GM23248 (cell line): ENCODE measurements around the gene TJP3.

Source experiments
- EZH2 ChIP-seq: fragments of 200-600 bp; sonication (generic); IDR thresholded peaks from 2 replicates; pipeline ENCODE4 v1.6.1; 2018; ENCODE audit warnings: antibody characterized with exemption, mild to moderate bottlenecking; ENCODE audit not compliant: insufficient read depth, poor library complexity, severe bottlenecking
- EZH2phosphoT487 ChIP-seq: fragments of 200-600 bp; sonication (generic); IDR thresholded peaks from 2 replicates; pipeline ENCODE4 v1.6.1; 2018; ENCODE audit warnings: antibody characterized with exemption, moderate library complexity, mild to moderate bottlenecking, low read depth; ENCODE audit not compliant: insufficient read depth

DNA sequence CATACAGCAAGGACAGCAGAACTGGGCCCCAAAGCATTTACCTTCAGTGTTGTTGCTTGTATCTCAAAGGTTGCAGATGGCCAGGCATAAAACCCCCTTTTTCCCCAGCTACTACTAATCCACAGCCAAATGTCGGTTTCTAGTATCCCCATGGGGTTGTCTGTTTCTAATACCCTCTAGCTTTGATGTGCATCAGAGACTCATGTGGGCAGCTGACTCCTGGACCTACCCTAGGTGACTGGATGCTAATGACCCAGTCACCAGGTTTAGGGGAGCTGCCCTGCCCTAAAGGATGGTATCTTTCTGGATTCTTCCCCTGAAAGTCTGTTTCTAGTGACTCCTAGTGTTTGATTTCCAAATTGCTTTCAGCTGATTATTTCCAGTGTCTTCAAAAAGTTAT is 23.9 kb downstream of the TJP3 start:
- TF ChIP-seq EZH2 = no peak
- TF ChIP-seq EZH2phosphoT487 = no peak
